NB4 (cell line): ENCODE measurements around the gene ZNF525.

Source experiments
- POLR2A ChIP-seq: IDR thresholded peaks from 2 replicates; pipeline ENCODE4 v1.6.1; 2011; ENCODE audit warnings: mild to moderate bottlenecking; ENCODE audit not compliant: insufficient read length; ENCODE audit errors: extremely low read depth
- TF ChIP-seq, protein P1 (sequence below): IDR thresholded peaks from one replicate; pipeline ENCODE4 v1.5.1; 2012; ENCODE audit warnings: low read depth, low read length
- TF ChIP-seq, protein P2 (sequence below): IDR thresholded peaks from 2 replicates; pipeline ENCODE4 v1.6.1; 2011; ENCODE audit warnings: low read depth, low read length

DNA sequence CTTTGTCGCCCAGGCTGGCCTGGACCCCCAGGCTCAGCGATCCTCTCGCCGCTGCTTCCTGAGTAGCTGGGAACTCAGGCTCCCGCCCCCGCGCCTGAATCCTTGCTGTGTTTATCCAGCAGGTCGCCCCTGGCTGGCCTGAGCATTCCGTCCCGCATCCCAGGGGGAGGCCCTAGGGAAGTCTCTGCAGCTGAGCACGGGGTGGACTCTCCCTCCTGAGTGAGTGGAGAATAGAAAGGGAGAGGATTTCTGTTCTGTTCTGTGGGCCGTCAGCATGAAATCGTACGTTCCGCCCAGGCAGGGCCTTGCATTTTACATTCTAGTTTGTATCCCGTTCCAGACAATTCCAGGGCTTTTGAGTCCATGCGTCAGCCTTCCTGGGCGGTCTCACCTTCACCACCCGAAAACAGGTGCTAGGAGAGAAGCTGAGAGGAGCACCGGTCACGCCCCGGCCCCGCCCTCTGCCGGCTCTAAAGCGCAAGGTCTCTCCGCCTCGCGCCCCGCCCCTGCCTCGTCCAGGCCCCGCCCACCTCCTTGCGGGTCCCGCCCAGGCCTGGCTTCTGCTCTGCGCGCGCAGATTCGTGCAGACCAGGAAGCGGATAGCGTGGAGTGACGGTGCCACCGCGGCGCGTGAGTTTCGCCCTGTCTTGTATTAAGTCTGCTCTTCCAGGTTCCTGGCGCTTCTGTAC lies 66.0 kb downstream of the ZNF525 start, which contains the start of gene ZNF761:
- TF ChIP-seq, protein P1, sequence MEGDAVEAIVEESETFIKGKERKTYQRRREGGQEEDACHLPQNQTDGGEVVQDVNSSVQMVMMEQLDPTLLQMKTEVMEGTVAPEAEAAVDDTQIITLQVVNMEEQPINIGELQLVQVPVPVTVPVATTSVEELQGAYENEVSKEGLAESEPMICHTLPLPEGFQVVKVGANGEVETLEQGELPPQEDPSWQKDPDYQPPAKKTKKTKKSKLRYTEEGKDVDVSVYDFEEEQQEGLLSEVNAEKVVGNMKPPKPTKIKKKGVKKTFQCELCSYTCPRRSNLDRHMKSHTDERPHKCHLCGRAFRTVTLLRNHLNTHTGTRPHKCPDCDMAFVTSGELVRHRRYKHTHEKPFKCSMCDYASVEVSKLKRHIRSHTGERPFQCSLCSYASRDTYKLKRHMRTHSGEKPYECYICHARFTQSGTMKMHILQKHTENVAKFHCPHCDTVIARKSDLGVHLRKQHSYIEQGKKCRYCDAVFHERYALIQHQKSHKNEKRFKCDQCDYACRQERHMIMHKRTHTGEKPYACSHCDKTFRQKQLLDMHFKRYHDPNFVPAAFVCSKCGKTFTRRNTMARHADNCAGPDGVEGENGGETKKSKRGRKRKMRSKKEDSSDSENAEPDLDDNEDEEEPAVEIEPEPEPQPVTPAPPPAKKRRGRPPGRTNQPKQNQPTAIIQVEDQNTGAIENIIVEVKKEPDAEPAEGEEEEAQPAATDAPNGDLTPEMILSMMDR, result peak; percentile 6
- peak; percentile 89 for TF ChIP-seq POLR2A
- TF ChIP-seq, protein P2, sequence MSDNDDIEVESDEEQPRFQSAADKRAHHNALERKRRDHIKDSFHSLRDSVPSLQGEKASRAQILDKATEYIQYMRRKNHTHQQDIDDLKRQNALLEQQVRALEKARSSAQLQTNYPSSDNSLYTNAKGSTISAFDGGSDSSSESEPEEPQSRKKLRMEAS, result 0 out of 2 replicates have a peak, but pooled peaks have one; percentile 35
